Muscle layer of duodenum (tissue), 2 donors: ENCODE measurements around the gene SLC12A8.

Experiments used
- H3K27ac ChIP-seq: one replicate; pipeline ENCODE4 v1.7.0; 2013; ENCODE audit warnings: mild to moderate bottlenecking, low read length
- H3K27me3 ChIP-seq: one replicate; pipeline ENCODE4 v1.7.0; 2013; ENCODE audit warnings: low read depth, mild to moderate bottlenecking, control low read depth, low read length
- H3K36me3 ChIP-seq, 2 donors: one replicate each; pipeline ENCODE4 v1.7.0; 2013; ENCODE audit warnings: low read length in 2 of 2, control low read depth in 1 of 2, mild to moderate bottlenecking in 1 of 2; ENCODE audit not compliant: insufficient read depth in 2 of 2, control insufficient read depth in 1 of 2
- H3K4me1 ChIP-seq, 2 donors: one replicate each; pipeline ENCODE4 v1.7.0; 2013; ENCODE audit warnings: low read length in 2 of 2, mild to moderate bottlenecking in 2 of 2, control low read depth in 1 of 2, moderate library complexity in 1 of 2; ENCODE audit not compliant: insufficient read depth in 2 of 2, control insufficient read depth in 1 of 2
- H3K4me3 ChIP-seq, 2 donors: one replicate each; pipeline ENCODE4 v1.7.0; 2013; ENCODE audit warnings: low read length in 2 of 2, low read depth in 1 of 2, mild to moderate bottlenecking in 1 of 2
- H3K9me3 ChIP-seq, 2 donors: one replicate each; pipeline ENCODE4 v1.7.0; 2013; ENCODE audit warnings: low read length in 2 of 2, control low read depth in 1 of 2, mild to moderate bottlenecking in 1 of 2; ENCODE audit not compliant: control insufficient read depth in 1 of 2
- donor health status: healthy.

SLC12A8 gene

DNA sequence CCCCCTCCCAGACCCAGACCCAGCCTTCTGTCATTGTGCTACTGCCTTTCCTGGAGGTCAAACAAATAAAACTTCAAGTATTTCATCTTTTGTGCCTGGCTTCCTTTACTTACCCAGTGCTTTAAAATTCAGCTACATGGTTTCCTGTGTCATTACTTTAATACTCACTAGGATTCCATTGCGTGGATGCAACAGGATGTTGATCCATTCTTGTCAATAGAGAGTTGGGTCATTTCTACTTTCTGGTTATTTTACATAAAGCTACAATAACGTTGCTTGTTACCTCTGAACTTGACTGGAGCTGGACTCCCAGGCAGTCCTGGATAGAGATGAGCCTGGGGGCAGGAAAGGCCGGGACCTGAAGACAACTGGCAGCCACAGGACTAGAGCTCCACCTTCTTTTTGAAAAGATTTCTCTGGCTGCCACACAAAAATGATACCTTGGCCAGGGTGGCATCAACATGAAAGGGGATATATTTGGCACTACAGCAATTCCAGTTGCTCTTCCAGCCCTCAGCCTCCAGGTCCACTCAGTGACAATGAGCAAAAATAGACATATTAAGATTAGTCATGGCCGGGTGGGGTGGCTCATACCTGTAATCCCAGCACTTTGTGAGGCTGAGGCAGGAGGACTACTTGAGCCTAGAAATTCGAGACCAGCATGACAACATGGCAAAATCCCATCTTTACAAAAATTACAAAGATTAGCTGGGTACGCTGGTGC lies 133.4 kb downstream of the SLC12A8 start:
- Histone ChIP-seq H3K4me1 (no peaks in the 10 kb centered on the region), H3K27ac (no peak overlapping the region), H3K4me3 (no peak overlapping the region), H3K36me3 (no peaks in the 10 kb centered on the region), H3K9me3 (no peaks in the 10 kb centered on the region), H3K27me3 (no peaks in the 10 kb centered on the region)

DNA sequence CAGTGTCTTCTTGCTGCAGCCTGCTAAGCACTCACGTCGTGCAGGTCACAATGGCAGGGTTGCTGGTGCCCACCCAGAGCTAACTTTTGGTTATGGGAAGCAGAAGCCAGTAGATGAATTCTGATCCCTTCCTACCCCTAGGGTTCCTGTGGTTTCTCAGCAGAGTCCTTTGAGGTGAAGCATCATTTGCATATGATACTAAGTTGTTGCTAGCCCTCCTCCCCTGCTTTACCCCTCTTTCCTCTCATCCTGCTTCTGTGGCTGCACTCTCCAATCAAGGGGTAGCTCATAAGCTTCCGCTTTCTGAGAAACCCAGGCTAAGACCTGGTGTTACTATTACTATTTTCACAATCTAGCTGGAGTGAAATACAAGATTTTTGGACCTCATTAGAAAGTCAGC lies 134.7 kb downstream of the SLC12A8 start:
- no peaks in the 10 kb centered on the region for H3K4me1 ChIP-seq
- no peak overlapping the region for H3K4me3 ChIP-seq
- no peaks in the 10 kb centered on the region for H3K27me3 ChIP-seq
- no peaks in the 10 kb centered on the region for H3K9me3 ChIP-seq
- H3K36me3 ChIP-seq: no peaks in the 10 kb centered on the region
- no peak overlapping the region for H3K27ac ChIP-seq

GRCh38 chr3:125076464-125076863 lies 136.1 kb downstream of the SLC12A8 start:
- H3K9me3 ChIP-seq: no peaks in the 10 kb centered on the region
- H3K4me3 ChIP-seq: no peak overlapping the region

DNA sequence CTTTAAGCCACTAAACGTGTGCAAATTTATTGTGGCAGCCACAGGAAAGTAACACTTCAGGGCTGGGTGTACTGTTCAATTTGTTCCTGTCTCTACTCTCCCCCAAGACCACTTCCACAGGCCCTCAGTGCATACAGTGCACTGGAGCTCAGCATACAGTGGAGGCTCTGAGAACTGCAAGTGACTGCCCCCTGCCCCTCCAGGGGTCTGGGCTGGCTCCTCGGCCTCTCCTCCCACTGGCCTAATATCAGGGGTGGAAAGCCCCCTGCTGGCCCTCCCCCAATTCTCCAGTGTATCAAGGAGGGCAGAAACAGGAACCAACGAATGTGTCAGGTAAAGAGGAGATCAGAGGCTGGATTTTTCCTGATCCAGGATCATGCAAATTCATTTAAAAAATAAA lies 136.8 kb downstream of the SLC12A8 start:
- Histone ChIP-seq H3K27ac (no peak overlapping the region), H3K4me1 (no peaks in the 10 kb centered on the region), H3K4me3 (no peak overlapping the region), H3K9me3 (no peaks in the 10 kb centered on the region), H3K27me3 (no peaks in the 10 kb centered on the region), H3K36me3 (no peaks in the 10 kb centered on the region)

More at GRCh38 chr3:125076464-125076863, 136.1 kb downstream of the SLC12A8 start:
- H3K27ac ChIP-seq: no peak overlapping the region
- no peaks in the 10 kb centered on the region for H3K27me3 ChIP-seq
- H3K36me3 ChIP-seq: no peaks in the 10 kb centered on the region
- no peaks in the 10 kb centered on the region for H3K4me1 ChIP-seq

DNA sequence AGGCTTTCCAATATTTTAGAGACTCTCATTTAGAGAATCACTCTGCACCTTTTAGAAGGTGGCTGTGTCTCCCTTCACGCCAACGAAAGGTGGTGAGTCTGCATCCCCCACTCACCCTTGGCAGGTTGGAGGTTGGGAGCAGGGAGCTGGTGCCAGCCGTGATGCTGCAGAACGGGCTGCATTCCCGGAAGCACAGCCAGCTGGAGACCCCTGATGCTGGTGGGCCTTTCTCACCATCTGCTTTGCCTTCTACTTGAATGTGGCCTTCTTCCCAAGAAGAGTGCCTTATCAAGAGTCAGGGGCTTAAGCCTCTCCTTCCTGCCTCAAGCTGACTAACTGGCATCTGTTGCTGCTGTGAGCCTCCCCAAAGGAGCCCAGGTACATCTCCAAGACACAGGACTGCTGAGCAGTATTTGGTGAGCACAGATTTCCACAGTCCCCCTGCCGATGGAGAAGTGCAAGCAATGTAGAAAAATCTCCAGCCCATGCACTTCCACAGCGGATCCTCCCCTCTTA lies 139.1 kb downstream of the SLC12A8 start:
- no peaks in the 10 kb centered on the region for H3K4me1 ChIP-seq
- no peaks in the 10 kb centered on the region for H3K9me3 ChIP-seq
- H3K36me3 ChIP-seq: no peaks in the 10 kb centered on the region

GRCh38 chr3:125072749-125073389 lies 139.7 kb downstream of the SLC12A8 start:
- H3K4me3 ChIP-seq: no peak overlapping the region
- no peak overlapping the region for H3K27ac ChIP-seq
- no peaks in the 10 kb centered on the region for H3K27me3 ChIP-seq
- no peaks in the 10 kb centered on the region for H3K4me1 ChIP-seq
- H3K36me3 ChIP-seq: no peaks in the 10 kb centered on the region
- H3K9me3 ChIP-seq: no peaks in the 10 kb centered on the region

More for the DNA sequence above, 139.1 kb downstream of the SLC12A8 start:
- H3K27me3 ChIP-seq: no peaks in the 10 kb centered on the region
- H3K27ac ChIP-seq: no peak overlapping the region
- H3K4me3 ChIP-seq: no peak overlapping the region

GRCh38 chr3:125072301-125072700 lies 140.2 kb downstream of the SLC12A8 start:
- H3K27me3 ChIP-seq: no peaks in the 10 kb centered on the region
- no peak overlapping the region for H3K4me3 ChIP-seq
- no peaks in the 10 kb centered on the region for H3K4me1 ChIP-seq
- H3K36me3 ChIP-seq: no peaks in the 10 kb centered on the region
- no peak overlapping the region for H3K27ac ChIP-seq
- H3K9me3 ChIP-seq: no peaks in the 10 kb centered on the region

DNA sequence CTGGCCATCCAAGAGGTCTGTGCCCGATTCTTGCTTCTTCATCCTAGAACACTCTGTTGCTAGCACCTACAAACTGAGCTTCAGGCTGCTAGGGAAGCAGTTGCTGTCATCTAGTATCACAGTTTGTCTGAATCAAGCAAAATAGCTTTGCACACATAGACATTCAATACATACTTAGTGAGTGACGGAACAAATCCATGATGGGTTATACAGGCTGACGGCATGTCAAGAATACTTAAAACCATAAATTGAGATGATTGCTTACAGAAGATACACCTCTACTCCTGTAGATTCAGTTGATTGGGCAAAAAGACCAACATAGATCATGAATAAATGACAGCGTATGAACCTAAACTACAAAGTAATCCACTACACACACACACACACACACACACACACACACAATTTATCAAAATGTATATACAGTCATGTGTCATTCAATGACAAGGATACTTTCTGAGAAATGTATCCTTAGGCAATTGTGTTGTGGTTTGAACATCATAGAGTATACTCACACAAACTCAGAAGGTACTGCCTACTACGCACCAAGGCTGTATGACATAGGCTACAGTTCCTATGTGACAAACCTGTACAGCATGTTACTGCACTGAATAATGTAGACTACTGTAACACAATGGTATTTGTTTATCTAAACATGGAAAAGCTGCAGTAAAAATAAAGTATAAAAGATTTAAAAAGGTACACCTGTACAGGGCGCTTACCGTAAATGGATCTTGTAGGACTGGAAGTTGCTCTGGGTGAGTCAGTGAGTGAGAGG lies 142.4 kb downstream of the SLC12A8 start:
- Histone ChIP-seq H3K9me3 (no peaks in the 10 kb centered on the region), H3K36me3 (no peaks in the 10 kb centered on the region), H3K27ac (no peak overlapping the region), H3K27me3 (no peaks in the 10 kb centered on the region), H3K4me1 (no peaks in the 10 kb centered on the region), H3K4me3 (no peak overlapping the region)

- Histone ChIP-seq H3K4me3 (no peak overlapping the region), H3K27me3 (no peaks in the 10 kb centered on the region), H3K9me3 (no peaks in the 10 kb centered on the region), H3K36me3 (no peaks in the 10 kb centered on the region), H3K27ac (no peak overlapping the region), H3K4me1 (no peaks in the 10 kb centered on the region)
These were observed 143.1 kb downstream of the SLC12A8 start for GRCh38 chr3:125069452-125069851.

DNA sequence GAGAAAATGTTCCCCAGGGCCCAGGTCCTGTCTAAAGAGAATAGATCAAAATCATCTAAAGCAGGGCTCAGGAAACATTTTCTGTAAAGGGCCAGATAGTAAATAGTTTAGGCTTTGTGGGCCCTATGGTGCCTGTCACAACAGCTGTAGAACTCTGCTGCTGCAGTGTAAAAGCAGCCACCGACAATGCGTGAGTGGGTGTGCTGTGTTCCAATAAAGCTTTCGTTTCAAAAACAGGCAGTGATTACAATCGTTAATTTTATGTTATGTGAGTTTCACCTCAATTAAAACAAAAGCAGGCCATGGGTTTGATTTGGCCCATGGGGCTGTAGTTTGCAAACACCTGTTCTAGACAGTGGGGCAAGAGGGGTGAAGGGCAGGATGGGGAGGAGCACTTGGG lies 144.3 kb downstream of the SLC12A8 start:
- H3K9me3 ChIP-seq: no peaks in the 10 kb centered on the region
- peaks cover 0 to 5% of the 10 kb centered on the region in 2 donors for H3K4me1 ChIP-seq
- H3K27ac ChIP-seq: no peak overlapping the region
- no peaks in the 10 kb centered on the region for H3K27me3 ChIP-seq
- no peak overlapping the region for H3K4me3 ChIP-seq
- H3K36me3 ChIP-seq: no peaks in the 10 kb centered on the region

DNA sequence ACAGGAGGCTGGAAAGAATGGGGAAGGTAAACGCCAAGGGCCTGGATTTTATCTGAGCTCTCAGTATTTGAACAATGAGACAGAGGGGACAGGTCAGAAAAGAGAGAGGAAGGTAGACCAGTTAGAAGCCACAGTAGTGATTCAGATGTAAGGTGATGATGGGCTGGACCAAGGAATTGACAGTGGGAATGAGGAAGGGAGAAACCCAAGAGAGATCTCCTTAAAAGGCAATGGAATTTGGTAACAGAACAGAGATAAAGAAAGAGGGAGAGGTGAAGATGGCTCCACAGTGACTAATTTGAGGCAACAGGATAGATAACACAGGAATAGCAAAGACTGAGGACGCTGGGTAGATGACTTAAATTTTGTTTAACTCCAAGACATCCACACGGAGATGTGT lies 145.3 kb downstream of the SLC12A8 start:
- Histone ChIP-seq H3K4me1 (peaks cover 0 to 15% of the 10 kb centered on the region in 2 donors), H3K4me3 (no peak overlapping the region), H3K36me3 (no peaks in the 10 kb centered on the region), H3K9me3 (no peaks in the 10 kb centered on the region), H3K27ac (no peak overlapping the region), H3K27me3 (no peaks in the 10 kb centered on the region)
